WTC11 (cell line): ENCODE measurements around the gene STIP1. TPM values are rescaled to one million over a fixed set of nuclear protein-coding genes. Genes with fewer than 3 reads are reported as not detected.
A peak's percentile ranks its signal among the peaks of the same experiment; 100 is the strongest.

Experiments
- ATAC-seq: fragments of 200-7000 bp; cut with Tn5 transposase; 2 replicates; pipeline ENCODE4 v1.10.0; 2021; ENCODE audit warnings: mild to moderate bottlenecking, moderate library complexity
- CTCF ChIA-PET: fragments of 300-600 bp; sonication (Branson Sonifier 250); formaldehyde crosslinking; loops from one replicate; lab custom pipeline; 2021; ENCODE audit warnings: antibody characterized with exemption; lab: Charles Lee
- POLR2A ChIA-PET: fragments of 350-600 bp; sonication (Branson Sonifier 250); formaldehyde crosslinking; loops from one replicate; lab custom pipeline; 2021; ENCODE audit warnings: antibody characterized with exemption; lab: Charles Lee
- DNase-seq: peaks from one replicate; pipeline ENCODE4 v3.0.0; 2021; ENCODE audit warnings: low spot score
- H3K27ac Mint-ChIP-seq: 2 replicates; pipeline ENCODE4 v1.8.0; 2021; ENCODE audit warnings: mixed read lengths
- H3K27me3 Mint-ChIP-seq: 2 replicates; pipeline ENCODE4 v1.8.0; 2021; ENCODE audit warnings: low read depth, mild to moderate bottlenecking, moderate library complexity, mixed read lengths
- H3K36me3 Mint-ChIP-seq: 2 replicates; pipeline ENCODE4 v1.8.0; 2021; ENCODE audit warnings: mixed read lengths
- H3K4me1 Mint-ChIP-seq: 2 replicates; pipeline ENCODE4 v1.8.0; 2022; ENCODE audit warnings: mixed read lengths
- H3K4me3 Mint-ChIP-seq: 2 replicates; pipeline ENCODE4 v1.8.0; 2021; ENCODE audit warnings: mild to moderate bottlenecking, moderate library complexity, mixed read lengths
- H3K9me3 Mint-ChIP-seq: 2 replicates; pipeline ENCODE4 v1.8.0; 2021; ENCODE audit warnings: mixed read lengths
- ATF3 ChIP-seq: sonication (generic); formaldehyde crosslinking; conservative IDR thresholded peaks from 2 replicates; pipeline ENCODE4 v1.8.1; 2022; ENCODE audit warnings: mild to moderate bottlenecking, missing genetic modification reagents
- E2F5 ChIP-seq: sonication (generic); formaldehyde crosslinking; IDR thresholded peaks from 2 replicates; pipeline ENCODE4 v1.8.1; 2022; ENCODE audit warnings: mild to moderate bottlenecking, moderate library complexity, missing genetic modification reagents
- ESRRA ChIP-seq: sonication (generic); formaldehyde crosslinking; IDR thresholded peaks from 2 replicates; pipeline ENCODE4 v1.8.1; 2022; ENCODE audit warnings: mild to moderate bottlenecking, missing genetic modification reagents, borderline replicate concordance
- FOXJ3 ChIP-seq: sonication (generic); formaldehyde crosslinking; IDR thresholded peaks from 2 replicates; pipeline ENCODE4 v1.9.0; 2021; ENCODE audit warnings: missing genetic modification reagents, mild to moderate bottlenecking, borderline replicate concordance
- FOXP4 ChIP-seq: sonication (generic); formaldehyde crosslinking; IDR thresholded peaks from 2 replicates; pipeline ENCODE4 v1.8.0; 2022; ENCODE audit warnings: mild to moderate bottlenecking, missing genetic modification reagents
- GABPB1 ChIP-seq: sonication (generic); formaldehyde crosslinking; IDR thresholded peaks from 2 replicates; pipeline ENCODE4 v1.8.1; 2023; ENCODE audit warnings: mild to moderate bottlenecking, missing genetic modification reagents
- GRHL2 ChIP-seq: fragments of 250-450 bp; sonication (Bioruptor Pico); IDR thresholded peaks from 2 replicates; pipeline ENCODE4 v1.8.0; 2022; ENCODE audit warnings: mild to moderate bottlenecking, moderate library complexity; ENCODE audit not compliant: insufficient replicate concordance, severe bottlenecking
- IRF2 ChIP-seq: sonication (generic); formaldehyde crosslinking; IDR thresholded peaks from 2 replicates; pipeline ENCODE4 v1.8.0; 2022; ENCODE audit warnings: low read depth, missing genetic modification reagents, borderline replicate concordance
- JAZF1 ChIP-seq: fragments of 250-450 bp; sonication (Bioruptor Pico); IDR thresholded peaks from 2 replicates; pipeline ENCODE4 v1.9.0; 2021; ENCODE audit warnings: moderate library complexity, mild to moderate bottlenecking, inconsistent platforms
- MAX ChIP-seq: sonication (generic); formaldehyde crosslinking; IDR thresholded peaks from 2 replicates; pipeline ENCODE4 v1.8.0; 2022; ENCODE audit warnings: mild to moderate bottlenecking, missing genetic modification reagents
- NFATC4 ChIP-seq: fragments of 250-450 bp; sonication (Bioruptor Pico); IDR thresholded peaks from 2 replicates; pipeline ENCODE4 v1.9.0; 2021; ENCODE audit warnings: mild to moderate bottlenecking
- NR3C1 ChIP-seq: sonication (generic); formaldehyde crosslinking; conservative IDR thresholded peaks from 2 replicates; pipeline ENCODE4 v1.8.1; 2023; ENCODE audit warnings: low read depth, mild to moderate bottlenecking, missing genetic modification reagents
- PREB ChIP-seq: sonication (generic); formaldehyde crosslinking; IDR thresholded peaks from 2 replicates; pipeline ENCODE4 v1.8.1; 2022; ENCODE audit warnings: mild to moderate bottlenecking, missing genetic modification reagents, moderate library complexity, borderline replicate concordance
- SMAD3 ChIP-seq: sonication (generic); formaldehyde crosslinking; IDR thresholded peaks from 2 replicates; pipeline ENCODE4 v1.8.0; 2022; ENCODE audit warnings: missing genetic modification reagents, mild to moderate bottlenecking, borderline replicate concordance
- SMAD4 ChIP-seq: sonication (generic); formaldehyde crosslinking; IDR thresholded peaks from 2 replicates; pipeline ENCODE4 v1.8.0; 2022; ENCODE audit warnings: mild to moderate bottlenecking, missing genetic modification reagents
- SP1 ChIP-seq: sonication (generic); formaldehyde crosslinking; conservative IDR thresholded peaks from 2 replicates; pipeline ENCODE4 v1.8.1; 2022; ENCODE audit warnings: missing genetic modification reagents
- TEAD1 ChIP-seq: sonication (generic); formaldehyde crosslinking; IDR thresholded peaks from 2 replicates; pipeline ENCODE4 v1.8.0; 2022; ENCODE audit warnings: mild to moderate bottlenecking, missing genetic modification reagents
- ZNF121 ChIP-seq: sonication (generic); formaldehyde crosslinking; IDR thresholded peaks from 2 replicates; pipeline ENCODE4 v1.8.0; 2023; ENCODE audit warnings: missing genetic modification reagents
- ZNF219 ChIP-seq: sonication (generic); formaldehyde crosslinking; IDR thresholded peaks from 2 replicates; pipeline ENCODE4 v1.8.0; 2023; ENCODE audit warnings: missing genetic modification reagents, mild to moderate bottlenecking, borderline replicate concordance
- ZNF263 ChIP-seq: sonication (generic); formaldehyde crosslinking; IDR thresholded peaks from 2 replicates; pipeline ENCODE4 v1.8.1; 2022; ENCODE audit warnings: low read depth, mild to moderate bottlenecking, moderate library complexity, missing genetic modification reagents
- ZNF281 ChIP-seq: sonication (generic); formaldehyde crosslinking; IDR thresholded peaks from 2 replicates; pipeline ENCODE4 v1.8.0; 2023; ENCODE audit warnings: mild to moderate bottlenecking, missing genetic modification reagents
- ZNF317 ChIP-seq: sonication (generic); formaldehyde crosslinking; IDR thresholded peaks from 2 replicates; pipeline ENCODE4 v1.8.1; 2023; ENCODE audit warnings: low read depth, mild to moderate bottlenecking, moderate library complexity, missing genetic modification reagents, borderline replicate concordance
- ZNF416 ChIP-seq: fragments of 250-450 bp; sonication (Bioruptor Pico); IDR thresholded peaks from 2 replicates; pipeline ENCODE4 v1.9.0; 2021; ENCODE audit warnings: mild to moderate bottlenecking, inconsistent platforms
- ZNF423 ChIP-seq: fragments of 250-450 bp; sonication (Bioruptor Pico); IDR thresholded peaks from 2 replicates; pipeline ENCODE4 v2.1.2; 2022; ENCODE audit warnings: mild to moderate bottlenecking, moderate library complexity
- ZSCAN18 ChIP-seq: fragments of 250-450 bp; sonication (Bioruptor Pico); IDR thresholded peaks from 2 replicates; pipeline ENCODE4 v2.1.2; 2022; ENCODE audit warnings: mild to moderate bottlenecking, moderate library complexity
- total RNA-seq: library from RNA; stranded (reverse); gene quantifications from 3 replicates; pipeline ENCODE4 v1.2.3, GENCODE V29; 2021

The STIP1 gene
- total RNA-seq, 1 experiment from 2014 or later: 296 TPM

GRCh38 chr11:64233913-64234586 lies 48.1 kb downstream of the STIP1 start, which contains the start of gene VEGFB:
Gene VEGFB, plus strand, starts transcription at chr11:64234584. Its CDS starts 250 bp downstream, at chr11:64234834.
- Mint-ChIP-seq H3K4me3 (peak within 1 kb of the TSS; percentile 85), H3K9me3 (no peaks in the 10 kb centered on the region)
- DNase-seq: peak; percentile 61
- 0 out of 2 replicates have a peak, but pooled peaks have one; percentile 31 for TF ChIP-seq ESRRA (CRISPR knock-in tag)
- no peak for TF ChIP-seq FOXJ3 (CRISPR knock-in tag)
- peak; percentile 46 for TF ChIP-seq ZNF423
- no peak for TF ChIP-seq NFATC4 (CRISPR knock-in tag)
- no peak for TF ChIP-seq ZNF263
- TF ChIP-seq ZNF416: peak; percentile 30; the same call in 1 of the 2 replicates
- no peak for TF ChIP-seq SMAD4
- TF ChIP-seq ZNF281 (CRISPR knock-in tag): no peak
- 0 out of 2 replicates have a peak, but pooled peaks have one; percentile 39 for TF ChIP-seq SP1 (CRISPR knock-in tag)
- no peak for TF ChIP-seq IRF2 (CRISPR knock-in tag)
- TF ChIP-seq PREB: no peak
- TF ChIP-seq JAZF1: no peak
- TF ChIP-seq ZNF121 (CRISPR knock-in tag): peak; percentile 64; the same call in 1 of the 2 replicates
- no peak for TF ChIP-seq TEAD1 (CRISPR knock-in tag)
- TF ChIP-seq, all 79 proteins: peak for 5
- CTCF ChIA-PET: interaction anchor here (1.0 to 5.4 kb wide), 5 partner anchors 16 to 123 kb away, joined by 3 to 35 read pairs (median 3); partner anchors contain the start of gene PLCB3
- H3K27me3 Mint-ChIP-seq: peaks cover 16% of the 10 kb centered on the region
- peak; percentile 17; the same call in 1 of the 2 replicates for ATAC-seq
- peak within 1 kb of the TSS; percentile 15; the same call in 1 of the 2 replicates for H3K27ac Mint-ChIP-seq
- peaks cover 6% of the 10 kb centered on the region; the same call in 1 of the 2 replicates for H3K36me3 Mint-ChIP-seq
- peaks cover 30% of the 10 kb centered on the region for H3K4me1 Mint-ChIP-seq
- POLR2A ChIA-PET: no interaction called here

GRCh38 chr11:64234647-64235379 lies 48.8 kb downstream of the STIP1 start:
- Mint-ChIP-seq H3K9me3 (no peaks in the 10 kb centered on the region), H3K4me1 (peaks cover 25% of the 10 kb centered on the region), H3K36me3 (peaks cover 6% of the 10 kb centered on the region; the same call in 1 of the 2 replicates), H3K27ac (no peak overlapping the region), H3K4me3 (peak overlapping the region; percentile 85), H3K27me3 (peaks cover 16% of the 10 kb centered on the region)
- POLR2A ChIA-PET: no interaction called here
- peak; percentile 6 for ATAC-seq
- CTCF ChIA-PET: interaction anchor here (1.0 to 5.4 kb wide), 5 partner anchors 16 to 122 kb away, joined by 3 to 35 read pairs (median 3); partner anchors contain the start of gene PLCB3
- peak; percentile 50 for DNase-seq
- TF ChIP-seq NR3C1 (CRISPR knock-in tag) (no peak), GABPB1 (CRISPR knock-in tag) (no peak), MAX (no peak; the same call in 1 of the 2 replicates), GRHL2 (CRISPR knock-in tag) (no peak), ZNF423 (peak; percentile 14), E2F5 (0 out of 2 replicates have a peak, but pooled peaks have one; percentile 48), ZNF219 (CRISPR knock-in tag) (no peak), FOXP4 (no peak), ATF3 (CRISPR knock-in tag) (no peak), ZSCAN18 (CRISPR knock-in tag) (no peak), SMAD3 (CRISPR knock-in tag) (no peak), TEAD1 (CRISPR knock-in tag) (no peak), ZNF317 (CRISPR knock-in tag) (no peak)
